ENCODE results near the gene CES3. TPM values are rescaled to one million over a fixed set of nuclear protein-coding genes. Genes with fewer than 3 reads are reported as not detected.

Gene CES3
- polyA plus RNA-seq, 1 donor (not counting 4 experiments of a cell fraction or from before 2014, with no cell fraction given) = 1.5 TPM

GRCh38 chr16:67023689-67024088 lies 62.6 kb downstream of the CES3 start:
- Histone ChIP-seq H2AFZ (ENCODE audit: control insufficient read depth, low read length) (no peak overlapping the region), H3K9ac (ENCODE audit: control insufficient read depth, extremely low read depth, insufficient read depth, low read length) (no peak overlapping the region), H3K9me1 (ENCODE audit: control insufficient read depth, extremely low read depth, insufficient read depth, low read length) (no peaks in the 10 kb centered on the region), H3K27ac (ENCODE audit: control insufficient read depth, insufficient read depth, low read length) (no peak overlapping the region), H3K4me2 (ENCODE audit: control insufficient read depth, extremely low read depth, insufficient read depth, low read depth, low read length) (no peak overlapping the region), H3K36me3 (ENCODE audit: control insufficient read depth in 2 of 2, extremely low read depth in 1 of 2, insufficient read depth in 2 of 2, low read length in 2 of 2) (no peaks in the 10 kb centered on the region), H3K4me3 (ENCODE audit: control insufficient read depth in 2 of 3, extremely low read depth in 1 of 3, insufficient read depth in 2 of 3, low read depth in 1 of 3, low read length in 3 of 3) (no peak overlapping the region), H3K27me3 (ENCODE audit: control insufficient read depth, extremely low read depth, insufficient read depth, low read length) (no peaks in the 10 kb centered on the region), H3K79me2 (ENCODE audit: control insufficient read depth, insufficient read depth, low read length) (no peaks in the 10 kb centered on the region), H3K9me3 (ENCODE audit: control insufficient read depth, low read depth, low read length) (no peaks in the 10 kb centered on the region), H3K4me1 (ENCODE audit: control insufficient read depth, extremely low read depth, insufficient read depth, low read length) (peaks cover 7% of the 10 kb centered on the region), H4K20me1 (ENCODE audit: control insufficient read depth, extremely low read depth, insufficient read depth, low read length) (no peaks in the 10 kb centered on the region)
- no peak for TF ChIP-seq CTCF (optimal IDR thresholded peaks at IDR 0.05 in 1 of 3, IDR thresholded peaks at IDR 0.05 in 1 of 3, conservative IDR thresholded peaks at IDR 0.05 in 1 of 3; ENCODE audit: extremely low read depth in 1 of 3, insufficient read depth in 2 of 3, low read length in 3 of 3)
- TF ChIP-seq EZH2 (IDR thresholded peaks at IDR 0.05; ENCODE audit: low read length) = no peak
- no peak for DNase-seq (ENCODE audit: low read depth, low spot score)
- dilution Hi-C loops (cut with MboI; ENCODE audit: extremely low pct_ligation_motif_present, low sequenced_read_pairs) = no loop called here
- FAIRE-seq = no peak

Small RNA genes lying within 50 kb of the gene (small RNA-seq; reads per million reads assigned to genes)
- 0 reads per million in 3 experiments for gene RN7SL543P (ENCODE audit: insufficient read length in 3 of 3, low read depth in 3 of 3, low replicate concordance in 1 of 3)

Other genes with a start within 250 kb of the CES3 start
- 53.0 to 66.0 TPM (median 55.5 TPM) in 3 replicates for gene DYNC1LI2, start 209.7 kb upstream of the CES3 start, polyA plus RNA-seq
- 0.17 to 0.22 TPM in 2 of 3 replicates, not detected in the other for gene TERB1, start 159.7 kb upstream of the CES3 start, polyA plus RNA-seq
- 61.4 to 113 TPM (median 68.0 TPM) in 3 replicates for gene NAE1, start 130.3 kb upstream of the CES3 start, polyA plus RNA-seq
- not detected in 3 replicates for gene CA7, start 116.9 kb upstream of the CES3 start, polyA plus RNA-seq
- 16.5 to 18.5 TPM (median 17.3 TPM) in 3 replicates for gene PDP2, start 80.8 kb upstream of the CES3 start, polyA plus RNA-seq
- 0.16 to 2.1 TPM (median 0.45 TPM) in 3 replicates for gene CDH16, start 42.4 kb upstream of the CES3 start, polyA plus RNA-seq
- 0.67 to 12.8 TPM (median 2.7 TPM) in 3 replicates for gene RRAD, start 35.7 kb upstream of the CES3 start, polyA plus RNA-seq
- gene CIAO2B, start 26.9 kb upstream of the CES3 start, polyA plus RNA-seq = 99.6 to 149 TPM (median 105 TPM) in 3 replicates
- 37.5 to 93.4 TPM (median 41.6 TPM) in 3 replicates for gene CES2, start 25.8 kb upstream of the CES3 start, polyA plus RNA-seq
- gene CES4A, start 27.3 kb downstream of the CES3 start, polyA plus RNA-seq = 5.1 to 12.8 TPM (median 6.6 TPM) in 3 replicates
- gene CBFB, start 67.9 kb downstream of the CES3 start, polyA plus RNA-seq = 18.0 to 55.9 TPM (median 39.7 TPM) in 3 replicates
- 26.7 to 31.5 TPM (median 28.0 TPM) in 3 replicates for gene PHAF1, start 148.7 kb downstream of the CES3 start, polyA plus RNA-seq
- gene B3GNT9, start 189.7 kb downstream of the CES3 start, polyA plus RNA-seq = 2.6 to 5.4 TPM (median 3.9 TPM) in 3 replicates
- 12.5 to 25.0 TPM (median 12.5 TPM) in 3 replicates for gene TRADD, start 198.6 kb downstream of the CES3 start, polyA plus RNA-seq
- gene FBXL8, start 198.7 kb downstream of the CES3 start, polyA plus RNA-seq = 3.0 to 6.0 TPM (median 4.0 TPM) in 3 replicates
- gene HSF4, start 203.5 kb downstream of the CES3 start, polyA plus RNA-seq = 4.3 to 10.7 TPM (median 4.9 TPM) in 3 replicates
- gene NOL3, start 209.3 kb downstream of the CES3 start, polyA plus RNA-seq = 10.5 to 18.1 TPM (median 16.8 TPM) in 3 replicates
- gene MATCAP1, start 222.7 kb downstream of the CES3 start, polyA plus RNA-seq = 9.0 to 15.0 TPM (median 13.3 TPM) in 3 replicates
- gene EXOC3L1, start 228.9 kb downstream of the CES3 start, polyA plus RNA-seq = not detected in 3 replicates
- 64.7 to 97.7 TPM (median 74.8 TPM) in 3 replicates for gene E2F4, start 230.9 kb downstream of the CES3 start, polyA plus RNA-seq
- gene ELMO3, start 237.9 kb downstream of the CES3 start, polyA plus RNA-seq = 21.0 to 38.7 TPM (median 23.4 TPM) in 3 replicates

Data from keratinocyte (primary cell).